Measurements from ENCODE around the gene ZBTB7A. TPM values are rescaled to one million over a fixed set of nuclear protein-coding genes. Genes with fewer than 3 reads are reported as not detected.

ZBTB7A gene
- total RNA-seq, 1 donor from 2014 or later: 39.9 TPM

GRCh38 chr19:4018140-4018613 is 48.5 kb downstream of the ZBTB7A start:
- no peak for DNase-seq (ENCODE audit: low read depth)

GRCh38 chr19:4016903-4017638 is 49.6 kb downstream of the ZBTB7A start:
- Histone ChIP-seq H3K36me3 (ENCODE audit: control insufficient read depth, insufficient read depth, low read length) (no peaks in the 10 kb centered on the region), H3K27me3 (ENCODE audit: control insufficient read depth, insufficient read depth, low read length) (no peaks in the 10 kb centered on the region), H3K4me3 (ENCODE audit: low read depth, low read length) (no peak overlapping the region)
- TF ChIP-seq CTCF (IDR thresholded peaks at IDR 0.05; ENCODE audit: insufficient read depth, low read length, poor library complexity, severe bottlenecking): no peak
- no peak for DNase-seq (ENCODE audit: low read depth)

More at GRCh38 chr19:4018140-4018613, 48.5 kb downstream of the ZBTB7A start:
- H3K27me3 ChIP-seq (ENCODE audit: control insufficient read depth, insufficient read depth, low read length): no peaks in the 10 kb centered on the region
- no peaks in the 10 kb centered on the region for H3K36me3 ChIP-seq (ENCODE audit: control insufficient read depth, insufficient read depth, low read length)
- no peak for TF ChIP-seq CTCF (IDR thresholded peaks at IDR 0.05; ENCODE audit: insufficient read depth, low read length, poor library complexity, severe bottlenecking)
- no peak overlapping the region for H3K4me3 ChIP-seq (ENCODE audit: low read depth, low read length)

GRCh38 chr19:4016486-4016885 is 50.2 kb downstream of the ZBTB7A start:
- TF ChIP-seq CTCF (IDR thresholded peaks at IDR 0.05; ENCODE audit: insufficient read depth, low read length, poor library complexity, severe bottlenecking): no peak
- no peaks in the 10 kb centered on the region for H3K36me3 ChIP-seq (ENCODE audit: control insufficient read depth, insufficient read depth, low read length)

DNA sequence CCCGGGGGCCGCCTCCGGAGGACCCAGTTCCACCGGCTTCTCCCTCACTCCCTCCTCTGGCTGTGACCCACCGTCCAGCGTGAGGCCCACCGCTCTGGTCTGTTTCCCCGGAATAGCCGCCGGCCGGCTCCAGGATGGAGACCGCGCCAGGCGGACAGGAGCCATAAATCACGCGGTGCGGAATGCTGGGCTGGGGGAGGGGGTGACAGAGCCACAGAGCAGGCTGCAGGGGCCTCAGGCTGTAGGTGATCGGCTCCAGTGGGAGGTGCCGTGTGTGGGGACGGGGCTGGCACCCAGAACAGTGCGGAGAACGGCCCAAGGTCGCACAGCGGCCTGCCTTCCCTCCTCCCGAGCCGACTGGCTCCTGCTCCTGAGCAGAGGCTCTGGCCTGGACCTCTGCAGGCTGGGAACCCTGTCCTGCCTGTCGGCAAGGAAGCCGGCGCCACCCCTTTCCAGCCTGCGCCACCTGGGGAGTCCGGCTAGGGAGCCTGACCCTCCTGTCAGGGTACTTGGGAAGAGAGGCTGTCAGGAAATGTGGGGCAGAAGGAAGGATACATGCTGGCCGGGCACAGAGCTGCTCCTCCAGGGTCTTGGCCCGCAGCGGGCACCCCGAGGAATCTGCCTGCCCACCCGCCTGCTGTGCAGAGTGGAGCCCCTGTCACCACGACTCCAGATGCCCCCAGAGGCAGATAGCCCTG is 50.8 kb downstream of the ZBTB7A start:
- H3K36me3 ChIP-seq (ENCODE audit: control insufficient read depth, insufficient read depth, low read length): no peaks in the 10 kb centered on the region
- TF ChIP-seq CTCF (IDR thresholded peaks at IDR 0.05; ENCODE audit: insufficient read depth, low read length, poor library complexity, severe bottlenecking): no peak
- no peaks in the 10 kb centered on the region for H3K27me3 ChIP-seq (ENCODE audit: control insufficient read depth, insufficient read depth, low read length)
- no peak overlapping the region for H3K4me3 ChIP-seq (ENCODE audit: low read depth, low read length)
- DNase-seq (ENCODE audit: low read depth): no peak

More at GRCh38 chr19:4016486-4016885, 50.2 kb downstream of the ZBTB7A start:
- Histone ChIP-seq H3K4me3 (ENCODE audit: low read depth, low read length) (no peak overlapping the region), H3K27me3 (ENCODE audit: control insufficient read depth, insufficient read depth, low read length) (no peaks in the 10 kb centered on the region)
- no peak for DNase-seq (ENCODE audit: low read depth)

DNA sequence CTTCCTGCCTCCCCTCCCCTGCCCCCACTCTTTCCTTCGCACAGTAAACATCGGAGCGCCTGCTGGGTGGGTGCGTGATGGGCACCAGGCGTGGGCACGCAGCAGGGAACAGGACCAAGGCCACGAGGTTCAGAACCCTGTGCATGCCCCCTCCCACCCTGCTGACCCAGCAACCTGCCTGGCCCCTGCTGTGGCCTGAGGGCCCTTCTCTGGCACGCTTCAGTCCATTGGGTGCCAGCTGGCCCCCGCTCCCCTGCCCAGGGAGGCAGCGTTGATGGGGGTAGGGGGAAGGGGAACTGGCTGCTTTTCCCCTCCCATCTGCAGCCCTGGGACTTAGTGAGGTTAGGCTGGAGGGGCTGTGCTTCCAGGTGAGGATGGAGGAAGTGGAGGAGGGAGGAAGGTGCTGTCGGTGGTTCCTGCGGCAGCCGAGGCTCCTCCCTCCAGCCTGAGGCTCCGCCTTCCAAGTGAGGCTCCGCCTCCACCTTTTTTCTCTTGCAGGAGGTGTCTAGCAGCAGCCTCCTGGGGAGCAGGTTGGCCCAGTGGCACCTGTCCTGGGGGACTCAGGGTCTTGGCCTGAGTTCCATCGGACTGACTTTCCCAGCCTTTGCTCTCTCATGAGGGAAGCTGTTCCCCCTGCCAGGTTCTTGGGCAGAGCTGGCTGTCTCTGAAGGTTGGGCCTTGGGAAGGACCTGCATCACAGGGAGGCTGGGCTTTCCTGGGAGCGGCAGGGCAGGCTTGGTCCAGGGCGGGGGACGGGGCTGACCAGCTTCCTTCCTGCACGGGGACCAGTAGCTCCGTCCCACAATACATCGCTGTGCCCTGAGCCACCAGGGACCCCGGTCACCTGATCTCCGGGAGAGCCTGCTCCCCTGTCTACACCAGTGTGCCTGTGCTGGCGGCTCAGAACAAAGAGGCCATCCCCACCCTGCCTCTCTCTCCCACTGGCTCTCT is 51.9 kb downstream of the ZBTB7A start:
- no peak overlapping the region for H3K4me3 ChIP-seq (ENCODE audit: low read depth, low read length)
- TF ChIP-seq CTCF (IDR thresholded peaks at IDR 0.05; ENCODE audit: insufficient read depth, low read length, poor library complexity, severe bottlenecking): no peak
- no peak for DNase-seq (ENCODE audit: low read depth)
- no peaks in the 10 kb centered on the region for H3K27me3 ChIP-seq (ENCODE audit: control insufficient read depth, insufficient read depth, low read length)
- H3K36me3 ChIP-seq (ENCODE audit: control insufficient read depth, insufficient read depth, low read length): no peaks in the 10 kb centered on the region

Data from kidney epithelial cell (primary cell).